Measurements from ENCODE around the gene PLA1A. TPM values are rescaled to one million over a fixed set of nuclear protein-coding genes. Genes with fewer than 3 reads are reported as not detected.
A peak's percentile ranks its signal among the peaks of the same experiment; 100 is the strongest.

Gene PLA1A
- total and polyA plus RNA-seq, 2 donors (not counting 1 experiment from before 2014, with no cell fraction given): 0.27 to 0.28 TPM

GRCh38 chr3:119626196-119626595, 28.5 kb downstream of the PLA1A start:
- peaks cover 46% of the 10 kb centered on the region for H3K4me1 Mint-ChIP-seq
- Histone ChIP-seq H3K4me3 (ENCODE audit: control extremely low read depth in 1 of 5, extremely low read depth in 1 of 5, insufficient read depth in 1 of 5, low read depth in 2 of 5, low read length in 4 of 5) (no peak overlapping the region), H3K79me2 (ENCODE audit: control insufficient read depth, insufficient read depth, low read length) (no peaks in the 10 kb centered on the region), H3K4me1 (ENCODE audit: control insufficient read depth in 2 of 2, insufficient read depth in 2 of 2, low read length in 2 of 2) (peaks cover 29 to 30% of the 10 kb centered on the region in 2 donors), H3K36me3 (replicated peaks in 1 of 2; ENCODE audit: control extremely low read depth in 1 of 2, control insufficient read depth in 1 of 2, extremely low read depth in 1 of 2, insufficient read depth in 2 of 2, low read length in 1 of 2) (no peaks in the 10 kb centered on the region), H3K9ac (ENCODE audit: low read length) (no peak overlapping the region), H3K9me3 (ENCODE audit: control extremely low read depth in 1 of 3, control insufficient read depth in 2 of 3, insufficient read depth in 1 of 3, low read length in 2 of 3) (no peaks in the 10 kb centered on the region), H3K4me2 (replicated peaks; ENCODE audit: low read depth, low read length, poor library complexity, severe bottlenecking) (no peak overlapping the region), H3K27ac (ENCODE audit: low read length in 2 of 2) (no peak overlapping the region), H4K20me1 (ENCODE audit: control insufficient read depth, insufficient read depth, low read length, poor library complexity, severe bottlenecking) (no peaks in the 10 kb centered on the region), H3K27me3 (replicated peaks in 1 of 4; ENCODE audit: control extremely low read depth in 1 of 4, control insufficient read depth in 3 of 4, insufficient read depth in 4 of 4, low read length in 3 of 4) (no peaks in the 10 kb centered on the region), H2AFZ (ENCODE audit: insufficient read depth, low read depth, low read length, poor library complexity, severe bottlenecking) (no peak overlapping the region)
- ChIA-PET POLR2A (interaction anchor here (0.9 kb wide), 1 partner anchor 45 kb away, joined by 3 read pairs; no protein-coding TSS in a partner anchor), CTCF (interaction anchor here (1.0 kb wide), 1 partner anchor 24 kb away, joined by 4 read pairs; no protein-coding TSS in a partner anchor)
- intact Hi-C loops (cut with micrococcal nuclease): loop anchor here (5.0 kb wide), 1 partner anchor 39 kb away; no protein-coding TSS in a partner anchor
- no peak for DNase-seq
- WGBS (ENCODE audit: insufficient coverage): 100% methylated on average over 1 of the region's 1 CpG
- no peaks in the 10 kb centered on the region for H3K27me3 Mint-ChIP-seq
- peak overlapping the region; percentile 68 for H3K27ac Mint-ChIP-seq
- TF ChIP-seq EZH2 (IDR thresholded peaks at IDR 0.05; ENCODE audit: borderline replicate concordance, insufficient read depth, low read depth, low read length, poor library complexity, severe bottlenecking): no peak
- no peak for TF ChIP-seq CTCF (IDR thresholded peaks at IDR 0.05)
- no peak overlapping the region for H3K4me3 Mint-ChIP-seq
- H3K9me3 Mint-ChIP-seq (ENCODE audit: insufficient read depth): no peaks in the 10 kb centered on the region
- no peak for ATAC-seq (ENCODE audit: low read depth)

- Mint-ChIP-seq H3K9me3 (ENCODE audit: insufficient read depth) (no peaks in the 10 kb centered on the region), H3K27me3 (no peaks in the 10 kb centered on the region), H3K4me3 (peak overlapping the region; percentile 73), H3K4me1 (peaks cover 46% of the 10 kb centered on the region), H3K27ac (peak overlapping the region; percentile 90)
- Histone ChIP-seq H3K9ac (ENCODE audit: low read length) (peak overlapping the region; percentile 37), H3K36me3 (replicated peaks in 1 of 2; ENCODE audit: control extremely low read depth in 1 of 2, control insufficient read depth in 1 of 2, extremely low read depth in 1 of 2, insufficient read depth in 2 of 2, low read length in 1 of 2) (no peaks in the 10 kb centered on the region), H3K4me2 (replicated peaks; ENCODE audit: low read depth, low read length, poor library complexity, severe bottlenecking) (peak overlapping the region; percentile 60), H3K27ac (ENCODE audit: low read length in 2 of 2) (peak overlapping the region; percentile 2 to 83), H3K4me3 (ENCODE audit: control extremely low read depth in 1 of 5, extremely low read depth in 1 of 5, insufficient read depth in 1 of 5, low read depth in 2 of 5, low read length in 4 of 5) (peak overlapping the region in 2 of 5 experiments; percentile 40 to 51), H2AFZ (ENCODE audit: insufficient read depth, low read depth, low read length, poor library complexity, severe bottlenecking) (peak overlapping the region; percentile 55), H3K9me3 (ENCODE audit: control extremely low read depth in 1 of 3, control insufficient read depth in 2 of 3, insufficient read depth in 1 of 3, low read length in 2 of 3) (no peaks in the 10 kb centered on the region), H3K4me1 (ENCODE audit: control insufficient read depth in 2 of 2, insufficient read depth in 2 of 2, low read length in 2 of 2) (peaks cover 29 to 30% of the 10 kb centered on the region in 2 donors), H4K20me1 (ENCODE audit: control insufficient read depth, insufficient read depth, low read length, poor library complexity, severe bottlenecking) (no peaks in the 10 kb centered on the region), H3K79me2 (ENCODE audit: control insufficient read depth, insufficient read depth, low read length) (no peaks in the 10 kb centered on the region), H3K27me3 (replicated peaks in 1 of 4; ENCODE audit: control extremely low read depth in 1 of 4, control insufficient read depth in 3 of 4, insufficient read depth in 4 of 4, low read length in 3 of 4) (no peaks in the 10 kb centered on the region)
- no peak for TF ChIP-seq EZH2 (IDR thresholded peaks at IDR 0.05; ENCODE audit: borderline replicate concordance, insufficient read depth, low read depth, low read length, poor library complexity, severe bottlenecking)
- TF ChIP-seq CTCF (IDR thresholded peaks at IDR 0.05): no peak
- ATAC-seq (ENCODE audit: low read depth): no peak
- 18% methylated on average over 6 of the region's 8 CpGs for WGBS (ENCODE audit: insufficient coverage)
- intact Hi-C loops (cut with micrococcal nuclease): loop anchor here (5.0 kb wide), 1 partner anchor 40 kb away; no protein-coding TSS in a partner anchor
- peak; percentile 60 for DNase-seq
- POLR2A ChIA-PET: interaction anchor here (0.6 kb wide), 1 partner anchor 129 kb away, joined by 7 read pairs; the partner anchor contains the start of gene TIMMDC1
- CTCF ChIA-PET: interaction anchor here (0.9 to 2.0 kb wide), 6 partner anchors 26 to 743 kb away, joined by 3 to 7 read pairs (median 4); partner anchors contain the start of gene CD80
Measured at GRCh38 chr3:119627461-119627860, 29.8 kb downstream of the PLA1A start.
